HepG2 (cell line): Measurements from ENCODE around the gene CUL2. TPM values are rescaled to one million over a fixed set of nuclear protein-coding genes. Genes with fewer than 3 reads are reported as not detected.

ENCODE experiments used
- ATF3 ChIP-seq: sonication (generic); formaldehyde crosslinking; IDR thresholded peaks from 2 replicates; pipeline ENCODE4 v1.4.0; 2020; ENCODE audit warnings: missing genetic modification reagents
- CTCF ChIP-seq: sonication (generic); formaldehyde crosslinking; IDR thresholded peaks from 2 replicates; pipeline ENCODE4 v1.5.0; 2020; ENCODE audit warnings: mild to moderate bottlenecking, missing genetic modification reagents, moderate library complexity
- FOSL2 ChIP-seq: sonication (generic); formaldehyde crosslinking; IDR thresholded peaks from 2 replicates; pipeline ENCODE4 v1.4.0; 2020; ENCODE audit warnings: missing genetic modification reagents
- RXRB ChIP-seq: IDR thresholded peaks from 2 replicates; pipeline ENCODE4 v1.6.1; 2016; ENCODE audit warnings: borderline replicate concordance, missing genetic modification reagents, missing compliant biosample characterization
- XRCC5 ChIP-seq: fragments of 200-400 bp; formaldehyde crosslinking; optimal IDR thresholded peaks from 2 replicates; pipeline ENCODE3; 2017; ENCODE audit warnings: mild to moderate bottlenecking, low read length
- ZNF501 ChIP-seq: sonication (generic); formaldehyde crosslinking; IDR thresholded peaks from 2 replicates; pipeline ENCODE4 v1.5.1; 2020; ENCODE audit warnings: mild to moderate bottlenecking, moderate library complexity, missing genetic modification reagents
- ZNF546 ChIP-seq: sonication (generic); formaldehyde crosslinking; conservative IDR thresholded peaks from 2 replicates; pipeline ENCODE4 v1.8.1; 2023; ENCODE audit warnings: mild to moderate bottlenecking, missing genetic modification reagents
- ZNF576 ChIP-seq: sonication (generic); formaldehyde crosslinking; IDR thresholded peaks from 2 replicates; pipeline ENCODE4 v1.4.0; 2020; ENCODE audit warnings: mild to moderate bottlenecking, missing genetic modification reagents
- ZNF792 ChIP-seq: IDR thresholded peaks from 2 replicates; pipeline ENCODE4 v1.6.1; 2016
- polyA plus RNA-seq, 8 experiments: library from polyadenylated mRNA; depleted of rRNA in 3 of 8; stranded (reverse) in 7 of 8; unstranded in 1 of 8; fragments of >200 nt; fragmentation: Illumina TruSeq in 4 of 8; extraction: Trizol in 4 of 8; gene quantifications; 2 replicates each; pipeline versions ENCODE4 v1.2.1 to v1.2.3, GENCODE V29; 2011 to 2016; ENCODE audit warnings: low read depth in 4 of 8, missing spikeins in 1 of 8, mixed read lengths in 1 of 8; ENCODE audit not compliant: insufficient read depth in 1 of 8
- total RNA-seq, 5 experiments: library from RNA; depleted of rRNA; stranded (reverse); fragments of >200 nt; fragmentation: Illumina TruSeq; extraction: Trizol; gene quantifications; 2 replicates each; pipeline ENCODE4 v1.2.3, GENCODE V29; 2016; ENCODE audit warnings: low read depth in 1 of 5
- TF ChIP-seq, protein P1 (sequence below): sonication (generic); formaldehyde crosslinking; IDR thresholded peaks from 2 replicates; pipeline ENCODE4 v1.5.1; 2020; ENCODE audit warnings: missing genetic modification reagents, mild to moderate bottlenecking, borderline replicate concordance
- TF ChIP-seq, protein P2 (sequence below): sonication (generic); formaldehyde crosslinking; IDR thresholded peaks from 2 replicates; pipeline ENCODE4 v1.4.0; 2020; ENCODE audit warnings: mild to moderate bottlenecking, missing genetic modification reagents

CUL2 gene
- total and polyA plus RNA-seq, 2 of the 13 experiments (the other 11 are each of a cell fraction or from before 2014, with no cell fraction given) = 9.6 to 33.1 TPM

GRCh38 chr10:34994565-34995142 lies 95.5 kb downstream of the CUL2 start (continued):
- TF ChIP-seq, protein P1, sequence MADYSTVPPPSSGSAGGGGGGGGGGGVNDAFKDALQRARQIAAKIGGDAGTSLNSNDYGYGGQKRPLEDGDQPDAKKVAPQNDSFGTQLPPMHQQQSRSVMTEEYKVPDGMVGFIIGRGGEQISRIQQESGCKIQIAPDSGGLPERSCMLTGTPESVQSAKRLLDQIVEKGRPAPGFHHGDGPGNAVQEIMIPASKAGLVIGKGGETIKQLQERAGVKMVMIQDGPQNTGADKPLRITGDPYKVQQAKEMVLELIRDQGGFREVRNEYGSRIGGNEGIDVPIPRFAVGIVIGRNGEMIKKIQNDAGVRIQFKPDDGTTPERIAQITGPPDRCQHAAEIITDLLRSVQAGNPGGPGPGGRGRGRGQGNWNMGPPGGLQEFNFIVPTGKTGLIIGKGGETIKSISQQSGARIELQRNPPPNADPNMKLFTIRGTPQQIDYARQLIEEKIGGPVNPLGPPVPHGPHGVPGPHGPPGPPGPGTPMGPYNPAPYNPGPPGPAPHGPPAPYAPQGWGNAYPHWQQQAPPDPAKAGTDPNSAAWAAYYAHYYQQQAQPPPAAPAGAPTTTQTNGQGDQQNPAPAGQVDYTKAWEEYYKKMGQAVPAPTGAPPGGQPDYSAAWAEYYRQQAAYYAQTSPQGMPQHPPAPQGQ = no peak
- TF ChIP-seq FOSL2 (CRISPR knock-in tag) = peak; percentile 87
- peak; percentile 68; the same call in 1 of the 2 replicates for TF ChIP-seq ZNF576 (CRISPR knock-in tag)
- peak; percentile 42 for TF ChIP-seq XRCC5
- no peak for TF ChIP-seq ZNF792 (CRISPR knock-in tag)
- 0 out of 2 replicates have a peak, but pooled peaks have one; percentile 14 for TF ChIP-seq RXRB
- peak; percentile 64; the same call in 1 of the 2 replicates for TF ChIP-seq ATF3
- TF ChIP-seq, protein P2, sequence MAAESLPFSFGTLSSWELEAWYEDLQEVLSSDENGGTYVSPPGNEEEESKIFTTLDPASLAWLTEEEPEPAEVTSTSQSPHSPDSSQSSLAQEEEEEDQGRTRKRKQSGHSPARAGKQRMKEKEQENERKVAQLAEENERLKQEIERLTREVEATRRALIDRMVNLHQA = no peak
- TF ChIP-seq ZNF546 (CRISPR knock-in tag) = no peak
- peak; percentile 83 for TF ChIP-seq CTCF (CRISPR knock-in tag)
- TF ChIP-seq ZNF501 (CRISPR knock-in tag) = 0 out of 2 replicates have a peak, but pooled peaks have one; percentile 45
